RWPE2 (cell line): ENCODE results near the gene GALC.

Source experiments
- ATAC-seq: fragments of 200-7000 bp; cut with Tn5 transposase; 3 replicates; pipeline ENCODE4 v1.9.1; 2021; ENCODE audit warnings: low read depth
- DNase-seq: peaks from one replicate; pipeline ENCODE4 v3.0.0-alpha.2; 2020; ENCODE audit warnings: low spot score
- H3K27ac ChIP-seq: fragments of 450-650 bp; 2 replicates; pipeline ENCODE4 v1.5.1; 2017; ENCODE audit warnings: mild to moderate bottlenecking; ENCODE audit not compliant: poor library complexity, severe bottlenecking
- H3K27me3 ChIP-seq: fragments of 250-450 bp; sonication (Bioruptor Pico); 2 replicates; pipeline ENCODE4 v1.5.1; 2021; ENCODE audit warnings: mild to moderate bottlenecking, moderate library complexity; ENCODE audit not compliant: insufficient read depth, poor library complexity, severe bottlenecking
- H3K36me3 ChIP-seq: fragments of 250-450 bp; sonication (Bioruptor Pico); 2 replicates; pipeline ENCODE4 v1.5.1; 2020; ENCODE audit warnings: low read depth, mild to moderate bottlenecking, moderate library complexity
- H3K4me1 ChIP-seq: fragments of 250-450 bp; sonication (Bioruptor Pico); 2 replicates; pipeline ENCODE4 v1.5.1; 2021; ENCODE audit warnings: mild to moderate bottlenecking, moderate library complexity; ENCODE audit not compliant: insufficient read depth, poor library complexity, severe bottlenecking
- H3K4me3 ChIP-seq: fragments of 250-450 bp; sonication (Bioruptor Pico); 2 replicates; pipeline ENCODE4 v1.5.1; 2021; ENCODE audit warnings: mild to moderate bottlenecking, moderate library complexity; ENCODE audit not compliant: severe bottlenecking
- H3K9me3 ChIP-seq: fragments of 250-450 bp; sonication (Bioruptor Pico); 2 replicates; pipeline ENCODE4 v1.5.1; 2021; ENCODE audit warnings: mild to moderate bottlenecking, moderate library complexity; ENCODE audit not compliant: severe bottlenecking
- TF ChIP-seq, protein P1 (sequence below): fragments of 450-650 bp; IDR thresholded peaks from one replicate; pipeline ENCODE4 v1.5.1; 2017; ENCODE audit warnings: mild to moderate bottlenecking, moderate library complexity; ENCODE audit not compliant: poor library complexity, severe bottlenecking

Gene GALC

DNA sequence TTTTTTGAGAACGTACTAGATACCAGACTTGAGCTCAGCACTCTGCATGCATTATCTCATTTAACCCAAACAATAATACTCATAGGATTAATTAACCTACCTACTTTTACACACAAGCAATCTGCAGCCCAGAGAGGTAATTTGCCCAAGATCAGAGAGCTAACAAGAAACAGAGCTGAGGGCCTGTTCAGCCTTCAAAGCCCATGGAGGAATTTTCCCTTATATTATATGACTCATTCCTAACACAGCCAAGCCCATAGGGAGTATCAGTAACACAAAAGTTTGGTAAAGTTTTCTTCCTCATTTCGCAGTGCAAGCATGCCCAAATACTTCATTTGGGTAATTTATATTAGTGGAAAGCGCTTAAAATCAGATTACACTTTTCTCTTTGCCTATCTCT is 94.7 kb downstream of the GALC start:
- TF ChIP-seq, protein P1, sequence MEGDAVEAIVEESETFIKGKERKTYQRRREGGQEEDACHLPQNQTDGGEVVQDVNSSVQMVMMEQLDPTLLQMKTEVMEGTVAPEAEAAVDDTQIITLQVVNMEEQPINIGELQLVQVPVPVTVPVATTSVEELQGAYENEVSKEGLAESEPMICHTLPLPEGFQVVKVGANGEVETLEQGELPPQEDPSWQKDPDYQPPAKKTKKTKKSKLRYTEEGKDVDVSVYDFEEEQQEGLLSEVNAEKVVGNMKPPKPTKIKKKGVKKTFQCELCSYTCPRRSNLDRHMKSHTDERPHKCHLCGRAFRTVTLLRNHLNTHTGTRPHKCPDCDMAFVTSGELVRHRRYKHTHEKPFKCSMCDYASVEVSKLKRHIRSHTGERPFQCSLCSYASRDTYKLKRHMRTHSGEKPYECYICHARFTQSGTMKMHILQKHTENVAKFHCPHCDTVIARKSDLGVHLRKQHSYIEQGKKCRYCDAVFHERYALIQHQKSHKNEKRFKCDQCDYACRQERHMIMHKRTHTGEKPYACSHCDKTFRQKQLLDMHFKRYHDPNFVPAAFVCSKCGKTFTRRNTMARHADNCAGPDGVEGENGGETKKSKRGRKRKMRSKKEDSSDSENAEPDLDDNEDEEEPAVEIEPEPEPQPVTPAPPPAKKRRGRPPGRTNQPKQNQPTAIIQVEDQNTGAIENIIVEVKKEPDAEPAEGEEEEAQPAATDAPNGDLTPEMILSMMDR, result no peak
- Histone ChIP-seq H3K36me3 (no peaks in the 10 kb centered on the region), H3K4me1 (no peaks in the 10 kb centered on the region), H3K27me3 (no peaks in the 10 kb centered on the region), H3K27ac (no peak overlapping the region), H3K4me3 (no peak overlapping the region), H3K9me3 (no peaks in the 10 kb centered on the region)
- DNase-seq (no peak), ATAC-seq (no peak)

DNA sequence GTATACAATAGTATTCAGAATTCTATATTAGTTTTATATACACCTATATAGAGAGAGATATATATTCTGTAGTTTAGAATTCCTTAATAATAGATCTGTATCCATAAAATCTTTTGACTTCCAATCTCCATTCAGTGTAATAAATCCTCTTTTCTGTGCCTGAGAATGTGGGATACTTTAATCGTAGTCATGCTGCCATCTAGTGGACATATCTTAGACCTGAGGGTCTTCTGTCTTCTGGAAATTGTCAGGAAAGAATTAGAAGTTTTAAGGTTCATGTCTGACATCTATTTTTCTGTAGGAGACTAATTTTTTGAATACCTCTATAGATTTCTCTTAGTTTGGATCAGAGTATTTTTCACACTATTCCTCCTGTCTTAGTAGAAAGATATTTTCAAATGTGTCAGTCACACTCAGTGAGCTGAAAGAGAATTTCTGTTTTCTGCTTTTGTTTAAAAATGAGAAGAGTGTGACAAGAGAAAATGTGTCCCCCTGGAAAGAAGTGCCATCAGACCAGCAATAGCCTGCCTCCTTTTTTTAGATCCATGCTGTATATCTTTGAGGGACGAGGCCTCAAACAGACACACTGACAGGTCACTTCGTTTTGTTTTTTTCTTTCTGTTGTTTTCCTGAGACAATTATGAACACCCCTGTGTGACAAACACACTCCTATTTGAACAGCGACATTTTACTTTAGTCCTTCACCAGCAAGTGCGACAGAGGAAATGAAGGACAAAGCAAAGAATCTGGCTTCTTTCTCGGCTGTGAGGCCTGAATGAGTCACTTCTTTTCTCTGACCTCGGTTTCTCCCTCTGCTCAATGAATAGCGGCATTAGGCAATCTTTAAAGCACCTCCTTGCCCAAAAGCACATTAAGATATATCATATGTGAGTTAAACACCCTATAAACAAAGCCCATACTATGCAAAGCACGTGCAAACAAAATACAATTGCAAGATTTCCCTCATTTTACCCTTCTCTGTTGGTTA is 96.3 kb downstream of the GALC start:
- H3K27me3 ChIP-seq, result no peaks in the 10 kb centered on the region
- no peak overlapping the region for H3K4me3 ChIP-seq
- no peak overlapping the region for H3K27ac ChIP-seq
- DNase-seq (no peak), ATAC-seq (peak; percentile 72; the same call in 2 of the 3 replicates)
- no peaks in the 10 kb centered on the region for H3K9me3 ChIP-seq
- TF ChIP-seq, protein P1, result peak; percentile 91
- H3K36me3 ChIP-seq, result no peaks in the 10 kb centered on the region
- no peaks in the 10 kb centered on the region for H3K4me1 ChIP-seq

DNA sequence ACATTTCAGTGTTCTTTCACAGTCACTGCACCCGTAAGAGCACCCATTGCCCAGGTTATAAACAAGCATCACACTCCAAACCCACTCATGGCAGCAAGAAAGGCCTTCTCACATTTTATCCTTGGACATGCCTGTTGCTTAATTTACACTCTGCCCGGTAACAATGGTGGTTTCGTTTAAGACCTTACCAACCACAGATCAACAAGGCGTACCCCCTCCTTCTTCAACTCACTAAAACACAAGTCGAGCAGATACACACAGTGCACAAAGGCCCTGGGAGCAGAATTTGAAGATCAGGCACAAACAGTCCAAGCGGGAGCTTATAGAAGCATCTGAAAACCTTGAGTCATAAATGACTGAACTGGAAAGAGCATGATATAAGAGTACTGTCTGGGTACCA is 98.1 kb downstream of the GALC start:
- Histone ChIP-seq H3K9me3 (no peaks in the 10 kb centered on the region), H3K27ac (no peak overlapping the region), H3K4me3 (no peak overlapping the region), H3K36me3 (no peaks in the 10 kb centered on the region), H3K4me1 (no peaks in the 10 kb centered on the region), H3K27me3 (no peaks in the 10 kb centered on the region)
- TF ChIP-seq, protein P1, result no peak
- DNase-seq (no peak), ATAC-seq (no peak)

DNA sequence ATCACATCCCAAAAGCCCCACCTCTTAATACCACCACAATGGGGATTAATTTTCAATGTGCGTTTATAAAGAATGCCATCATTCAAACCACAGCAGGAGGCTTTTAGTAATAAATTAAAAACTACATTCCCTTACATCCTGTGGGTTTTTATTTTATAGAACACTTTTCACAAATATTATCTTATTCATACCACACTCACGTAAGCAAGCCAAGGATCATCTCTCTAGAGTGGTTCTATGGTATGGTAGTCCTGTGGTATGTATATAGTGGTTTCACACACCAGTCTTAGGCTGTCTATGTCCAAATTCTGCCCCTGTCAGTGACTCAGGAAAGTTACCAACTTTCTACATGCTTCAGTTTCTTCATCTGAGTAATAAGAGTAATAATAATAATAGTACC is 100.2 kb downstream of the GALC start:
- DNase-seq, result no peak
- ATAC-seq, result no peak

More for the DNA sequence above, 100.2 kb downstream of the GALC start:
- Histone ChIP-seq H3K4me3 (no peak overlapping the region), H3K9me3 (no peaks in the 10 kb centered on the region), H3K27ac (no peak overlapping the region), H3K27me3 (no peaks in the 10 kb centered on the region), H3K4me1 (no peaks in the 10 kb centered on the region), H3K36me3 (no peaks in the 10 kb centered on the region)
- TF ChIP-seq, protein P1, result no peak
